GM12891 (cell line): Measurements from ENCODE around the gene EPGN.

Source experiments
- PAX5 ChIP-seq: IDR thresholded peaks from 2 replicates; pipeline ENCODE4 v1.6.1; 2011; ENCODE audit warnings: low read length, moderate library complexity, mild to moderate bottlenecking; ENCODE audit not compliant: insufficient read depth, severe bottlenecking
- POLR2A ChIP-seq: IDR thresholded peaks from 2 replicates; pipeline ENCODE4 v1.6.1; 2011; ENCODE audit warnings: low read depth, low read length, control low read depth
- POLR2AphosphoS5 ChIP-seq: IDR thresholded peaks from 2 replicates; pipeline ENCODE4 v1.6.1; 2011; ENCODE audit warnings: low read depth, low read length, control low read depth
- POU2F2 ChIP-seq: IDR thresholded peaks from 2 replicates; pipeline ENCODE4 v1.6.1; 2011; ENCODE audit warnings: low read depth, mild to moderate bottlenecking, control low read depth, low read length, moderate library complexity
- SPI1 ChIP-seq: IDR thresholded peaks from 2 replicates; pipeline ENCODE4 v1.6.1; 2011; ENCODE audit warnings: low read depth, low read length, control low read depth
- TAF1 ChIP-seq: IDR thresholded peaks from 2 replicates; pipeline ENCODE4 v1.6.1; 2011; ENCODE audit warnings: low read depth, low read length, control low read depth

DNA sequence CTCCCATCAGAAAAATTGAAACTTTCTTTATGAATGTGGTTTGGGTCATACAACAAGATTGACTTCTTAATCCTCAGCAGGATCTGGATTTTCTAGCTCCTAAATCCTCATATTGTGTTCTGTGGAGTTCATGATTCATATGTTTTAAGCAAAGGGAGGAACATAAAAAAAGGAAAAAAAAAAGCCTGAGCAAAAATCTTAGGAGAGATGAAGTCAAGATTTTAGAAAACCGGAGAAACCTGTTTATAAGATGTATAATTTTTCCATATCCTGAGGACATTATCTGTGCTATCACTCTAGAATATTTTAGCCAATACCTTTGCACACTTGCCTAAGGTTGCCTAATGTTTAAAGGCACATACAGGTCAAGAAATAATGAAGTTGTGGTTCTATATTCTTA, 49.7 kb downstream of the EPGN start:
- TF ChIP-seq POLR2A (no peak), POLR2AphosphoS5 (no peak), TAF1 (no peak), SPI1 (no peak), POU2F2 (no peak), PAX5 (no peak)
